Activated CD8-positive, alpha-beta memory T cell treated with anti-CD3 and anti-CD28 coated beads for 48 hours (primary cell): Measurements from ENCODE around the gene PIK3R5.

Experiments used
- DNase-seq, 3 experiments: peaks; one replicate each; pipeline ENCODE4 v3.0.0-alpha.2; 2020; ENCODE audit warnings: low read depth in 2 of 3, low spot score in 2 of 3

The PIK3R5 gene

GRCh38 chr17:8837563-8838075 is 127.9 kb downstream of the PIK3R5 start:
- DNase-seq, result no peak

- DNase-seq, result no peak
These were observed 128.5 kb downstream of the PIK3R5 start for GRCh38 chr17:8836821-8837562.

GRCh38 chr17:8835631-8836364 is 129.7 kb downstream of the PIK3R5 start:
- no peak for DNase-seq

- no peak for DNase-seq
These were observed 130.4 kb downstream of the PIK3R5 start for GRCh38 chr17:8835106-8835505.

GRCh38 chr17:8832711-8833352 is 132.7 kb downstream of the PIK3R5 start:
- DNase-seq, result peak; percentile 13 to 45 (median 36)

GRCh38 chr17:8831234-8831849 is 134.2 kb downstream of the PIK3R5 start:
- no peak for DNase-seq

- no peak for DNase-seq
These were observed 135.4 kb downstream of the PIK3R5 start for GRCh38 chr17:8830141-8830540.

- no peak for DNase-seq
These were observed 136.2 kb downstream of the PIK3R5 start for GRCh38 chr17:8829036-8829941.
